Gastroesophageal sphincter (tissue), 4 donors: Measurements from ENCODE around the gene UBE3D. TPM values are rescaled to one million over a fixed set of nuclear protein-coding genes. Genes with fewer than 3 reads are reported as not detected.

Experiments used
- ATAC-seq: fragments of 150-250 bp; one replicate; pipeline ENCODE4 v1.9.1; 2016; ENCODE audit warnings: mild to moderate bottlenecking, moderate library complexity
- H3K27ac ChIP-seq, 4 donors: fragments of 200-600 bp; sonication (generic) in 3 of 4; 1 replicate in 3 of 4; 2 replicates in 1 of 4; pipeline ENCODE4 v1.5.1; 2016 to 2019
- H3K27me3 ChIP-seq: fragments of 200-600 bp; sonication (generic); one replicate; pipeline ENCODE4 v1.5.1; 2019
- H3K36me3 ChIP-seq, 2 donors: fragments of 200-600 bp; sonication (generic); one replicate each; pipeline ENCODE4 v1.5.1; 2019; ENCODE audit warnings: control low read depth in 1 of 2
- H3K4me1 ChIP-seq, 3 donors: fragments of 200-600 bp; sonication (generic); 1 replicate in 2 of 3; 2 replicates in 1 of 3; pipeline ENCODE4 v1.5.1; 2016 to 2019; ENCODE audit warnings: control low read depth in 2 of 3
- H3K4me3 ChIP-seq, 2 donors: fragments of 200-600 bp; sonication (generic); one replicate each; pipeline ENCODE4 v1.5.1; 2019; ENCODE audit warnings: mild to moderate bottlenecking in 1 of 2, moderate library complexity in 1 of 2
- H3K9me3 ChIP-seq, 3 donors: fragments of 200-600 bp; sonication (generic); one replicate each; pipeline ENCODE4 v1.5.1; 2017 to 2019; ENCODE audit warnings: control low read depth in 2 of 3
- CTCF ChIP-seq, 4 experiments: fragments of 200-600 bp in 2 of 4; fragments of 450-650 bp in 2 of 4; sonication (generic) in 1 of 4; IDR thresholded peaks; one replicate each; pipeline ENCODE4 v1.5.1; 2017 to 2019; ENCODE audit warnings: antibody characterized with exemption in 4 of 4, mild to moderate bottlenecking in 2 of 4, moderate library complexity in 2 of 4
- EP300 ChIP-seq: sonication (generic); formaldehyde crosslinking; IDR thresholded peaks from one replicate; pipeline ENCODE4 v1.6.1; 2017; ENCODE audit warnings: antibody characterized with exemption, mild to moderate bottlenecking
- POLR2A ChIP-seq, 2 donors: fragments of 450-650 bp; IDR thresholded peaks; one replicate each; pipeline ENCODE4 v1.6.1; 2017; ENCODE audit warnings: antibody characterized with exemption in 2 of 2, mild to moderate bottlenecking in 2 of 2, moderate library complexity in 1 of 2
- POLR2AphosphoS5 ChIP-seq: sonication (generic); formaldehyde crosslinking; IDR thresholded peaks from one replicate; pipeline ENCODE4 v1.6.1; 2017; ENCODE audit warnings: antibody characterized with exemption
- WGBS, 2 donors: methylation state at CpG; one replicate each; pipeline ENCODE4 v1.1.5; 2018; ENCODE audit warnings: low coverage in 1 of 2; 5-methylcytosine and 5-hydroxymethylcytosine counted together
- total RNA-seq, 4 donors: library from RNA; depleted of rRNA; stranded (reverse); fragments of >200 nt; gene quantifications; one replicate each; pipeline ENCODE4 v1.1.0, GENCODE V29; 2016

The UBE3D gene
- total RNA-seq, 4 donors from 2014 or later = 3.4 to 13.1 (median 7.3) TPM

DNA sequence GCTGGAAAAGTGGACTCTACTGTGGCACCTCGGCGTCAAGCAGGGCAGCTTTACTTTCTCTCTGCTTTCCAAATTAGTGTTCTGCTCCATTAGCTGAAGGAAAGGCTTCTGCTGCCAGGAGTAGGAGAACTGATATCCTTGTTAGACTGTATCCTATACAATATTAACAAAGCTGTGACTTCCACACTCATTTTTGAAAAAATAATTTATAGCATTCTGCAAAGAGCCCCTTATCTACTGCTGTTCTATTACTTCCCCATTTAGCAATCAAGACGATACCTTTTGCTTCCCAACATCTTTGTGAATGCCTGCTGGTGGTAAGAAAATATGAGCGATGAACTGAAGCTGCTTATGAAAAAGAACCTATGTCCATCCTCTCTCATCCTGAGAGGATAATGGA lies 151.1 kb downstream of the UBE3D start:
- no peak overlapping the region for H3K4me3 ChIP-seq
- no peaks in the 10 kb centered on the region for H3K36me3 ChIP-seq
- TF ChIP-seq POLR2A (IDR thresholded peaks at IDR 0.05) (no peak), POLR2AphosphoS5 (no peak), CTCF (IDR thresholded peaks at IDR 0.05) (no peak), EP300 (no peak)
- peaks cover 0 to 44% (median 0%) of the 10 kb centered on the region in 3 donors for H3K4me1 ChIP-seq
- WGBS, 2 donors = 73 to 76% methylated on average over 4 of the region's 4 CpGs
- H3K9me3 ChIP-seq = no peaks in the 10 kb centered on the region
- no peak for ATAC-seq
- no peaks in the 10 kb centered on the region for H3K27me3 ChIP-seq
- no peak overlapping the region for H3K27ac ChIP-seq

DNA sequence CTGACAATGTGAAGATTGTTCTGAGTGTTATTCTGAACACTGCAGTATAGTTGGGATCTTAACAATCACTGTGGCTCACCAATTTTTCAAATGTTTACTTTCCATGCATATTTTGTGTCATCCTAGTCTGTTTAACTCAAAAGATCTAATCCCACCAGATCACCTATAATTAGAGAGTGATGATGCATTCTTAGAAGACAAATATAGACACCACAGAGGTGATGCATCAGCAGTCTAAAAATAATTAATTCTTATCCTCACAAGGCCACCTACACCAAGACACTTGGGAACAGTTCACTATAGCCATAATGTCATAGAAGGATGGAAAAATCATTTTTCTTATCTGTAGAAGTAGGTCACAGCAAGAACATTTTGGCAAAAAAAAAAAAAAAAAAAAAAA lies 154.8 kb downstream of the UBE3D start:
- Histone ChIP-seq H3K36me3 (no peaks in the 10 kb centered on the region), H3K4me1 (peaks cover 0 to 50% (median 3%) of the 10 kb centered on the region in 3 donors), H3K27ac (no peak overlapping the region), H3K4me3 (no peak overlapping the region), H3K27me3 (no peaks in the 10 kb centered on the region), H3K9me3 (no peaks in the 10 kb centered on the region)
- ATAC-seq = no peak
- no peak for TF ChIP-seq POLR2AphosphoS5
- TF ChIP-seq EP300 = no peak
- no peak for TF ChIP-seq POLR2A (IDR thresholded peaks at IDR 0.05)
- TF ChIP-seq CTCF (IDR thresholded peaks at IDR 0.05) = no peak

DNA sequence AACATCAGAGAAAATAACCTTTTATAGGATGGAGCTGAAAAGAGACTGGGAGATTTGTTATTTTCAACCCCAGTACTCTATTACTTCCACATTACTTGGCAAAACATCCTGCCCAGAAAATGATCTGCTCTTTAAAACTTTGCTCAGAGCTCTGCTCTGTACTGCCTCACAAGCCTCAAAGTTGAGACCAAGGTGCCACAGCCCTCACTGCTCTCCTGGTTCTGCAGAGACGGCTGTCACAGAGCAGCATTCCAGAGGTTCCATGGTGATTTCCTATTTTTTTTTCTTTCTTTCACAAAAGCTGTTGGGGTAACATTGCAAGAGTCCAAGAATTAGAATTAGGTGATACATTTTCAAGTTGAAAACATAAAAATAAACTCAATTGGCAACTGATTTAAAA lies 155.2 kb downstream of the UBE3D start:
- 36% methylated on average over 1 of the region's 1 CpG; no CpG with 5 or more reads in 1 of the 2 donors for WGBS, 2 donors
- ATAC-seq = no peak
- TF ChIP-seq CTCF (IDR thresholded peaks at IDR 0.05) (no peak), POLR2A (IDR thresholded peaks at IDR 0.05) (no peak), EP300 (no peak), POLR2AphosphoS5 (no peak)
- H3K9me3 ChIP-seq = no peaks in the 10 kb centered on the region
- no peaks in the 10 kb centered on the region for H3K36me3 ChIP-seq
- H3K4me3 ChIP-seq = no peak overlapping the region
- no peak overlapping the region for H3K27ac ChIP-seq
- H3K27me3 ChIP-seq = no peaks in the 10 kb centered on the region
- peaks cover 0 to 50% (median 3%) of the 10 kb centered on the region in 3 donors for H3K4me1 ChIP-seq

DNA sequence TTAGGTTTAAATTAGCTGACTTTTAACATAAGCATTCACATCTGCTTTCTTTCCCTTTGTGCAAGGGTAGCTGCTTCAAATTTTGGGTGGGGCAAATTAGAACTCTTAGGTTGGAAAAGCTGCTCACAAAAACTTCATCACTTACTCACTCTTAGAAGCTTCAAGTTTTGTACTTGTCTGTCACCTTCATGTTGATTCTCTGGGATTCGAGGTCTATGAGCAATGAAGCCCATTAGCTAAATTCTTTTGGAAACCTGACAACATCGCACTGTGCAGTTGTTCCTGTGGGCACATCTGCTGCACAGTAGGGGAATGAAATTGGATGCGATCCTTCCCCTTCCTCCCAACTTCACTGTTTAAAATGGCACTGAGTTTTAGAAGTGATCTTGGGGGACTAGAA lies 156.1 kb downstream of the UBE3D start:
- Histone ChIP-seq H3K36me3 (no peaks in the 10 kb centered on the region), H3K4me3 (no peak overlapping the region), H3K4me1 (peaks cover 2 to 42% (median 3%) of the 10 kb centered on the region in 3 donors), H3K27me3 (no peaks in the 10 kb centered on the region), H3K27ac (peak overlapping the region in 1 of 4 donors; percentile 25), H3K9me3 (no peaks in the 10 kb centered on the region)
- TF ChIP-seq POLR2AphosphoS5 (no peak), POLR2A (IDR thresholded peaks at IDR 0.05) (no peak), CTCF (IDR thresholded peaks at IDR 0.05) (no peak), EP300 (no peak)
- WGBS, 2 donors = 17 to 78% methylated on average over 1 to 3 of the region's 3 CpGs
- ATAC-seq = no peak

- WGBS, 2 donors = 71 to 100% methylated on average over 2 of the region's 2 CpGs
Observed at GRCh38 chr6:82908661-82909060, 157.0 kb downstream of the UBE3D start.

More at GRCh38 chr6:82908661-82909060, 157.0 kb downstream of the UBE3D start:
- peak overlapping the region in 1 of 4 donors; percentile 19 for H3K27ac ChIP-seq
- no peaks in the 10 kb centered on the region for H3K27me3 ChIP-seq
- H3K4me3 ChIP-seq = no peak overlapping the region
- no peaks in the 10 kb centered on the region for H3K9me3 ChIP-seq
- peaks cover 3 to 44% (median 4%) of the 10 kb centered on the region in 3 donors for H3K4me1 ChIP-seq
- TF ChIP-seq CTCF (IDR thresholded peaks at IDR 0.05) (no peak), EP300 (no peak), POLR2A (IDR thresholded peaks at IDR 0.05) (no peak), POLR2AphosphoS5 (no peak)
- H3K36me3 ChIP-seq = no peaks in the 10 kb centered on the region
- ATAC-seq = no peak
